ENCODE data around the gene HSH2D.
"Not testable (repeated sequence)": the region's sequence is repeated elsewhere in the genome, so short reads cannot be mapped to it uniquely, and the experiment has no call there.

The HSH2D gene

GRCh38 chr19:16159655-16160054 lies 16.2 kb downstream of the HSH2D start:
- DNase-seq, result no peak

- no peak for DNase-seq
Observed at GRCh38 chr19:16160445-16160942, 17.0 kb downstream of the HSH2D start.

- DNase-seq, result no peak
Observed at GRCh38 chr19:16160943-16161560, 17.6 kb downstream of the HSH2D start.

- no peak for DNase-seq
Observed at GRCh38 chr19:16161840-16162239, 18.4 kb downstream of the HSH2D start.

- no peak for DNase-seq
Observed at GRCh38 chr19:16164222-16164890, 20.9 kb downstream of the HSH2D start.

GRCh38 chr19:16166417-16166816 lies 22.9 kb downstream of the HSH2D start:
- DNase-seq, result no peak

- DNase-seq, result no peak
Observed at GRCh38 chr19:16167055-16167454, 23.6 kb downstream of the HSH2D start.

GRCh38 chr19:16168465-16169081 lies 25.1 kb downstream of the HSH2D start:
- no peak for DNase-seq

GRCh38 chr19:16170134-16170533 lies 26.6 kb downstream of the HSH2D start:
- DNase-seq, result no peak

- no peak for DNase-seq
Observed at GRCh38 chr19:16175954-16176353, 32.5 kb downstream of the HSH2D start.

- DNase-seq, result not testable (repeated sequence)
Observed at GRCh38 chr19:16178866-16179265, 35.4 kb downstream of the HSH2D start.

GRCh38 chr19:16180611-16181010 lies 37.1 kb downstream of the HSH2D start:
- no peak for DNase-seq

GRCh38 chr19:16184665-16185122 lies 41.2 kb downstream of the HSH2D start:
- no peak for DNase-seq

- peak; percentile 89 to 94 for DNase-seq
Observed at GRCh38 chr19:16185123-16185767, 41.8 kb downstream of the HSH2D start, which contains the start of gene FAM32A. Gene FAM32A (plus strand): TSS chr19:16185410. CDS start chr19:16185443, 33 bp downstream.

GRCh38 chr19:16185768-16186123 lies 42.3 kb downstream of the HSH2D start:
- DNase-seq, result peak in 1 of 2 experiments; percentile 32

GRCh38 chr19:16188521-16188920 lies 45.0 kb downstream of the HSH2D start:
- no peak for DNase-seq

GRCh38 chr19:16190198-16190597 lies 46.7 kb downstream of the HSH2D start:
- DNase-seq, result no peak

- DNase-seq, result no peak
Observed at GRCh38 chr19:16190736-16191135, 47.3 kb downstream of the HSH2D start.

GRCh38 chr19:16191216-16191908 lies 47.9 kb downstream of the HSH2D start:
- no peak for DNase-seq

GRCh38 chr19:16193466-16193865 lies 50.0 kb downstream of the HSH2D start:
- no peak for DNase-seq

GRCh38 chr19:16197188-16197621 lies 53.7 kb downstream of the HSH2D start:
- DNase-seq, result no peak

- DNase-seq, result peak; percentile 86 to 91
Observed at GRCh38 chr19:16197622-16198369, 54.3 kb downstream of the HSH2D start, which contains the start of gene AP1M1. Gene AP1M1 (plus strand): TSS chr19:16197911. CDS start chr19:16198027, 116 bp downstream.

Measured in NCI-H1930 (cell line).